Breast epithelium (tissue), 3 donors: ENCODE data around the gene KREMEN1.

Experiments
- POLR2A ChIP-seq: fragments of 450-650 bp; IDR thresholded peaks from one replicate; pipeline ENCODE4 v1.6.1; 2016; ENCODE audit warnings: antibody characterized with exemption, mild to moderate bottlenecking, moderate library complexity
- POLR2AphosphoS5 ChIP-seq, 3 donors: sonication (generic); formaldehyde crosslinking; IDR thresholded peaks; one replicate each; pipeline ENCODE4 v1.6.1; 2017; ENCODE audit warnings: antibody characterized with exemption in 3 of 3
- TF ChIP-seq, protein P1 (sequence below), 3 donors: fragments of 450-650 bp; IDR thresholded peaks; one replicate each; pipeline ENCODE4 v1.5.1; 2016 to 2017; ENCODE audit warnings: antibody characterized with exemption in 3 of 3, mild to moderate bottlenecking in 3 of 3, moderate library complexity in 3 of 3

DNA sequence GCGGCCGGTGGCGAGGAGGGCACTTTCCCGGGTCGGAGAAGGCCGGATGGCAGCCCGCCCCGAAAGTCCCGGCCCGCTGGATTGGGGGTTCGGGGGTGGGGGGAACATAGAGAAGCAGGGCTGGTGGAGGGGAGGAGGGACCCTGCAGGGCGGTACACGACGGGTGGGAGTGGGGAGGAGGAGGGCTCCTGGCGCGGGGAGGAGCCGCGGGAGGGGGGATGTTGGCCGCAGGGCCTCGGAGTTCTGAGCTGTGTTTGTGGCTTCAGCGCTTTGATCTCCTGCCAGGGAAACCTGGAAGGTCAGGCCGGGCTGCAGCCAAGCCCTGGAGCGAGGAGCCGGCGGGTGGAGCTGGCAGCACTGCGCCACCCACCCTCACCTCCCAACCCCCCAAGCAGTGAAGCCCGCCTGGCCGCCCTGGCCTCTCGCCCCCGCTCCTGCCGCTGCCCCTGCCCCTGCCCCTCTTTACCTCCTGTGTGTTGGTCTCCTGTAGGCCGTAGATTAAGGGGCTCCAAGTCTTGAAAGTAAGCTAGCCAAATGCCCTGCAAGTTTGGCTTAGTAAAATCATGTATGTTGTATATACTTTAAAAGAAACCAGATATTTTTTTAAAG lies 42.1 kb upstream of the KREMEN1 start:
- no peak for TF ChIP-seq POLR2AphosphoS5 (IDR thresholded peaks at IDR 0.05)
- TF ChIP-seq, protein P1, sequence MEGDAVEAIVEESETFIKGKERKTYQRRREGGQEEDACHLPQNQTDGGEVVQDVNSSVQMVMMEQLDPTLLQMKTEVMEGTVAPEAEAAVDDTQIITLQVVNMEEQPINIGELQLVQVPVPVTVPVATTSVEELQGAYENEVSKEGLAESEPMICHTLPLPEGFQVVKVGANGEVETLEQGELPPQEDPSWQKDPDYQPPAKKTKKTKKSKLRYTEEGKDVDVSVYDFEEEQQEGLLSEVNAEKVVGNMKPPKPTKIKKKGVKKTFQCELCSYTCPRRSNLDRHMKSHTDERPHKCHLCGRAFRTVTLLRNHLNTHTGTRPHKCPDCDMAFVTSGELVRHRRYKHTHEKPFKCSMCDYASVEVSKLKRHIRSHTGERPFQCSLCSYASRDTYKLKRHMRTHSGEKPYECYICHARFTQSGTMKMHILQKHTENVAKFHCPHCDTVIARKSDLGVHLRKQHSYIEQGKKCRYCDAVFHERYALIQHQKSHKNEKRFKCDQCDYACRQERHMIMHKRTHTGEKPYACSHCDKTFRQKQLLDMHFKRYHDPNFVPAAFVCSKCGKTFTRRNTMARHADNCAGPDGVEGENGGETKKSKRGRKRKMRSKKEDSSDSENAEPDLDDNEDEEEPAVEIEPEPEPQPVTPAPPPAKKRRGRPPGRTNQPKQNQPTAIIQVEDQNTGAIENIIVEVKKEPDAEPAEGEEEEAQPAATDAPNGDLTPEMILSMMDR (IDR thresholded peaks at IDR 0.05), result no peak
- no peak for TF ChIP-seq POLR2A
